K562 (cell line): Measurements from ENCODE around the gene COASY. TPM values are rescaled to one million over a fixed set of nuclear protein-coding genes. Genes with fewer than 3 reads are reported as not detected.
A peak's percentile ranks its signal among the peaks of the same experiment; 100 is the strongest.

Experiments used
- CCNT2 ChIP-seq: IDR thresholded peaks from 2 replicates; pipeline ENCODE4 v1.6.1; 2011; ENCODE audit warnings: borderline replicate concordance, low read depth, mild to moderate bottlenecking, moderate library complexity, mixed read lengths, low read length; ENCODE audit not compliant: insufficient read length; ENCODE audit errors: extremely low read depth
- KDM5B ChIP-seq: fragments of 200-600 bp; sonication (generic); IDR thresholded peaks from 2 replicates; pipeline ENCODE4 v1.6.1; 2012; ENCODE audit warnings: low read depth, mild to moderate bottlenecking, moderate library complexity, low read length, control low read depth, inconsistent platforms; ENCODE audit not compliant: insufficient replicate concordance
- KLF1 ChIP-seq: fragments of 450-650 bp; IDR thresholded peaks from 2 replicates; pipeline ENCODE4 v1.6.1; 2016; ENCODE audit warnings: missing genetic modification characterization, missing compliant biosample characterization
- MCM5 ChIP-seq: fragments of 450-650 bp; IDR thresholded peaks from 2 replicates; pipeline ENCODE4 v1.6.1; 2016; ENCODE audit warnings: low read depth
- PRPF4 ChIP-seq: fragments of 200-400 bp; formaldehyde crosslinking; IDR thresholded peaks from one replicate; pipeline ENCODE4 v1.6.1; 2017; ENCODE audit warnings: low read length, low read depth, mild to moderate bottlenecking; ENCODE audit not compliant: insufficient read depth, poor library complexity, severe bottlenecking
- SMC3 ChIP-seq: conservative IDR thresholded peaks from 2 replicates; pipeline ENCODE4 v1.6.1; 2011; ENCODE audit warnings: low read depth, low read length, improper control_type of control experiment; ENCODE audit not compliant: insufficient read depth
- SRSF3 ChIP-seq: fragments of 200-400 bp; formaldehyde crosslinking; IDR thresholded peaks from 2 replicates; pipeline ENCODE4 v1.6.1; 2016; ENCODE audit warnings: mild to moderate bottlenecking, low read length, moderate library complexity; ENCODE audit not compliant: insufficient read depth
- TCF3 ChIP-seq: sonication (generic); formaldehyde crosslinking; IDR thresholded peaks from 2 replicates; pipeline ENCODE4 v1.4.0; 2020; ENCODE audit warnings: mild to moderate bottlenecking, missing genetic modification reagents
- polyA plus RNA-seq, 8 experiments: library from polyadenylated mRNA; depleted of rRNA in 4 of 8; stranded (reverse) in 5 of 8; unstranded in 3 of 8; fragments of >200 nt; fragmentation: Nextera tagmentation in 2 of 8; fragmentation: Illumina TruSeq in 1 of 8; extraction: Ambion mirVana in 2 of 8; extraction: Trizol in 1 of 8; gene quantifications; 2 replicates each; pipeline versions ENCODE4 v1.2.1 to v1.2.3, GENCODE V29; 2011 to 2014; ENCODE audit warnings: inconsistent platforms in 1 of 8, missing spikeins in 1 of 8
- total RNA-seq, 7 experiments: library from RNA; depleted of rRNA in 6 of 7; stranded (reverse); fragments of >200 nt in 6 of 7; fragmentation: Illumina TruSeq in 2 of 7; extraction: Trizol in 2 of 7; gene quantifications; 2 replicates each; pipeline versions ENCODE4 v1.2.1 to v1.2.3, GENCODE V29; 2011 to 2021; ENCODE audit warnings: low replicate concordance in 1 of 7
- TF ChIP-seq, protein P1 (sequence below): fragments of 250-450 bp; sonication (Bioruptor Pico); IDR thresholded peaks from 2 replicates; pipeline ENCODE4 v1.8.0; 2021; ENCODE audit warnings: moderate library complexity, mild to moderate bottlenecking, inconsistent platforms
- TF ChIP-seq, protein P2 (sequence below), 3 experiments: IDR thresholded peaks in 2 of 3; conservative IDR thresholded peaks in 1 of 3; 2 replicates each; pipeline ENCODE4 v1.5.1; 2011 to 2012; ENCODE audit warnings: low read length in 3 of 3, mild to moderate bottlenecking in 3 of 3, control low read depth in 2 of 3, improper control_type of control experiment in 1 of 3, inconsistent platforms in 1 of 3, low read depth in 1 of 3, mixed read lengths in 1 of 3, moderate library complexity in 1 of 3; ENCODE audit not compliant: insufficient read depth in 2 of 3
- TF ChIP-seq, protein P3 (sequence below): fragments of 450-650 bp; IDR thresholded peaks from 2 replicates; pipeline ENCODE4 v1.6.1; 2017; ENCODE audit warnings: antibody characterized with exemption, mild to moderate bottlenecking

COASY gene
- total and polyA plus RNA-seq, 9 of the 15 experiments (the other 6 are each of a cell fraction or from before 2014, with no cell fraction given): 25.4 to 175 (median 62.3) TPM

- TF ChIP-seq KDM5B: peak; percentile 21
- no peak for TF ChIP-seq SRSF3
- TF ChIP-seq SMC3: no peak
- TF ChIP-seq, protein P1, sequence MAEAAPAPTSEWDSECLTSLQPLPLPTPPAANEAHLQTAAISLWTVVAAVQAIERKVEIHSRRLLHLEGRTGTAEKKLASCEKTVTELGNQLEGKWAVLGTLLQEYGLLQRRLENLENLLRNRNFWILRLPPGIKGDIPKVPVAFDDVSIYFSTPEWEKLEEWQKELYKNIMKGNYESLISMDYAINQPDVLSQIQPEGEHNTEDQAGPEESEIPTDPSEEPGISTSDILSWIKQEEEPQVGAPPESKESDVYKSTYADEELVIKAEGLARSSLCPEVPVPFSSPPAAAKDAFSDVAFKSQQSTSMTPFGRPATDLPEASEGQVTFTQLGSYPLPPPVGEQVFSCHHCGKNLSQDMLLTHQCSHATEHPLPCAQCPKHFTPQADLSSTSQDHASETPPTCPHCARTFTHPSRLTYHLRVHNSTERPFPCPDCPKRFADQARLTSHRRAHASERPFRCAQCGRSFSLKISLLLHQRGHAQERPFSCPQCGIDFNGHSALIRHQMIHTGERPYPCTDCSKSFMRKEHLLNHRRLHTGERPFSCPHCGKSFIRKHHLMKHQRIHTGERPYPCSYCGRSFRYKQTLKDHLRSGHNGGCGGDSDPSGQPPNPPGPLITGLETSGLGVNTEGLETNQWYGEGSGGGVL (CRISPR knock-in tag): no peak
- no peak for TF ChIP-seq MCM5
- TF ChIP-seq, protein P2, sequence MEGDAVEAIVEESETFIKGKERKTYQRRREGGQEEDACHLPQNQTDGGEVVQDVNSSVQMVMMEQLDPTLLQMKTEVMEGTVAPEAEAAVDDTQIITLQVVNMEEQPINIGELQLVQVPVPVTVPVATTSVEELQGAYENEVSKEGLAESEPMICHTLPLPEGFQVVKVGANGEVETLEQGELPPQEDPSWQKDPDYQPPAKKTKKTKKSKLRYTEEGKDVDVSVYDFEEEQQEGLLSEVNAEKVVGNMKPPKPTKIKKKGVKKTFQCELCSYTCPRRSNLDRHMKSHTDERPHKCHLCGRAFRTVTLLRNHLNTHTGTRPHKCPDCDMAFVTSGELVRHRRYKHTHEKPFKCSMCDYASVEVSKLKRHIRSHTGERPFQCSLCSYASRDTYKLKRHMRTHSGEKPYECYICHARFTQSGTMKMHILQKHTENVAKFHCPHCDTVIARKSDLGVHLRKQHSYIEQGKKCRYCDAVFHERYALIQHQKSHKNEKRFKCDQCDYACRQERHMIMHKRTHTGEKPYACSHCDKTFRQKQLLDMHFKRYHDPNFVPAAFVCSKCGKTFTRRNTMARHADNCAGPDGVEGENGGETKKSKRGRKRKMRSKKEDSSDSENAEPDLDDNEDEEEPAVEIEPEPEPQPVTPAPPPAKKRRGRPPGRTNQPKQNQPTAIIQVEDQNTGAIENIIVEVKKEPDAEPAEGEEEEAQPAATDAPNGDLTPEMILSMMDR (IDR thresholded peaks at IDR 0.05 in 2 of 3, conservative IDR thresholded peaks at IDR 0.05 in 1 of 3; ENCODE audit: insufficient read depth in 2 of 3, low read depth in 1 of 3, low read length in 3 of 3): no peak
- TF ChIP-seq, protein P3, sequence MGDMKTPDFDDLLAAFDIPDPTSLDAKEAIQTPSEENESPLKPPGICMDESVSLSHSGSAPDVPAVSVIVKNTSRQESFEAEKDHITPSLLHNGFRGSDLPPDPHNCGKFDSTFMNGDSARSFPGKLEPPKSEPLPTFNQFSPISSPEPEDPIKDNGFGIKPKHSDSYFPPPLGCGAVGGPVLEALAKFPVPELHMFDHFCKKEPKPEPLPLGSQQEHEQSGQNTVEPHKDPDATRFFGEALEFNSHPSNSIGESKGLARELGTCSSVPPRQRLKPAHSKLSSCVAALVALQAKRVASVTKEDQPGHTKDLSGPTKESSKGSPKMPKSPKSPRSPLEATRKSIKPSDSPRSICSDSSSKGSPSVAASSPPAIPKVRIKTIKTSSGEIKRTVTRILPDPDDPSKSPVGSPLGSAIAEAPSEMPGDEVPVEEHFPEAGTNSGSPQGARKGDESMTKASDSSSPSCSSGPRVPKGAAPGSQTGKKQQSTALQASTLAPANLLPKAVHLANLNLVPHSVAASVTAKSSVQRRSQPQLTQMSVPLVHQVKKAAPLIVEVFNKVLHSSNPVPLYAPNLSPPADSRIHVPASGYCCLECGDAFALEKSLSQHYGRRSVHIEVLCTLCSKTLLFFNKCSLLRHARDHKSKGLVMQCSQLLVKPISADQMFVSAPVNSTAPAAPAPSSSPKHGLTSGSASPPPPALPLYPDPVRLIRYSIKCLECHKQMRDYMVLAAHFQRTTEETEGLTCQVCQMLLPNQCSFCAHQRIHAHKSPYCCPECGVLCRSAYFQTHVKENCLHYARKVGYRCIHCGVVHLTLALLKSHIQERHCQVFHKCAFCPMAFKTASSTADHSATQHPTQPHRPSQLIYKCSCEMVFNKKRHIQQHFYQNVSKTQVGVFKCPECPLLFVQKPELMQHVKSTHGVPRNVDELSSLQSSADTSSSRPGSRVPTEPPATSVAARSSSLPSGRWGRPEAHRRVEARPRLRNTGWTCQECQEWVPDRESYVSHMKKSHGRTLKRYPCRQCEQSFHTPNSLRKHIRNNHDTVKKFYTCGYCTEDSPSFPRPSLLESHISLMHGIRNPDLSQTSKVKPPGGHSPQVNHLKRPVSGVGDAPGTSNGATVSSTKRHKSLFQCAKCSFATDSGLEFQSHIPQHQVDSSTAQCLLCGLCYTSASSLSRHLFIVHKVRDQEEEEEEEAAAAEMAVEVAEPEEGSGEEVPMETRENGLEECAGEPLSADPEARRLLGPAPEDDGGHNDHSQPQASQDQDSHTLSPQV: peak; percentile 54
- TF ChIP-seq TCF3 (CRISPR knock-in tag): no peak
- TF ChIP-seq CCNT2: peak; percentile 67
- TF ChIP-seq KLF1 (tag): peak; percentile 33; the same call in 1 of the 2 replicates
- no peak for TF ChIP-seq PRPF4
Measured at GRCh38 chr17:42536372-42537155, 25.4 kb upstream of the COASY start (continued).
